K562 (cell line): Measurements from ENCODE around the gene TNFAIP8L1. TPM values are rescaled to one million over a fixed set of nuclear protein-coding genes. Genes with fewer than 3 reads are reported as not detected.

Source experiments
- ATAC-seq: fragments of 200-7000 bp; cut with Tn5 transposase; 3 replicates; pipeline ENCODE4 v1.9.1; 2020; ENCODE audit warnings: moderate library complexity
- BruUV-seq: library from RNA; stranded (reverse); fragments of 400-500 nt; replicated peaks from 2 replicates; lab custom pipeline; 2021; lab: Mats Ljungman, UMichigan
- CTCF ChIA-PET: fragments of 300-600 bp; formaldehyde crosslinking; extraction: SDS; loops from one replicate; lab custom pipeline; 2021; ENCODE audit warnings: low intra/inter-chr PET ratio; lab: Yijun Ruan, JAX
- POLR2A ChIA-PET: fragments of 300-600, 350-650 bp; sonication (Branson Sonifier 250); formaldehyde crosslinking; extraction: SDS; loops from one replicate; lab custom pipeline; 2021; ENCODE audit warnings: antibody characterized with exemption, inconsistent platforms; lab: Yijun Ruan, JAX
- DNase-seq, 4 experiments: peaks; one replicate each; pipeline versions ENCODE4 v3.0.0 to v3.0.0-alpha.2; 2011 to 2018; ENCODE audit warnings: low spot score in 3 of 4, mixed read lengths in 3 of 4; ENCODE audit errors: extremely low read depth in 1 of 4
- FAIRE-seq: peaks from 2 replicates; lab custom pipeline; 2011; peaks lifted over from hg19 to GRCh38; lab: Jason Lieb, UNC
- H2AFZ ChIP-seq: 2 replicates; pipeline ENCODE4 v1.6.0; 2011; ENCODE audit warnings: low read depth, low read length, control low read depth, inconsistent platforms
- H3K27ac ChIP-seq: fragments of 200-600 bp; 3 replicates; pipeline ENCODE4 v1.8.0; 2011; ENCODE audit warnings: low read depth, mild to moderate bottlenecking, control low read depth, inconsistent platforms, low read length, moderate library complexity, mixed read lengths; ENCODE audit errors: extremely low read depth
- H3K27me3 ChIP-seq, 2 experiments: fragments of 300-600 bp in 1 of 2; 2 replicates in 1 of 2; 3 replicates in 1 of 2; pipeline versions ENCODE4 v1.6.0 to v1.8.0; 2011; ENCODE audit warnings: inconsistent platforms in 2 of 2, low read length in 2 of 2, mild to moderate bottlenecking in 1 of 2, mixed read lengths in 1 of 2, moderate library complexity in 1 of 2; ENCODE audit not compliant: control insufficient read depth in 2 of 2, insufficient read depth in 2 of 2
- H3K36me3 ChIP-seq: fragments of 300-600 bp; 3 replicates; pipeline ENCODE4 v1.8.0; 2011; ENCODE audit warnings: mild to moderate bottlenecking, low read length, inconsistent platforms; ENCODE audit not compliant: control insufficient read depth, insufficient read depth
- H3K4me1 ChIP-seq, 2 experiments: fragments of 200-600 bp in 1 of 2; replicated peaks in 1 of 2; 2 replicates in 1 of 2; 3 replicates in 1 of 2; pipeline versions ENCODE4 v1.5.1 to v1.8.0; 2011; ENCODE audit warnings: inconsistent platforms in 2 of 2, low read length in 2 of 2, mild to moderate bottlenecking in 1 of 2, mixed read lengths in 1 of 2, moderate library complexity in 1 of 2; ENCODE audit not compliant: control insufficient read depth in 2 of 2, insufficient read depth in 2 of 2
- H3K4me2 ChIP-seq: 2 replicates; pipeline ENCODE4 v1.6.1; 2011; ENCODE audit warnings: low read length, control low read depth, inconsistent platforms, mixed read lengths; ENCODE audit not compliant: insufficient read depth
- H3K4me3 ChIP-seq: fragments of 200-600 bp; sonication (generic), shearing (Covaris generic); 2 replicates; pipeline ENCODE4 v1.5.1; 2016; ENCODE audit warnings: control low read depth, inconsistent platforms
- H3K79me2 ChIP-seq: fragments of 200-600 bp; 3 replicates; pipeline ENCODE4 v1.8.0; 2011; ENCODE audit warnings: low read length, inconsistent platforms; ENCODE audit not compliant: control insufficient read depth, insufficient read depth
- H3K9ac ChIP-seq, 2 experiments: 2 replicates each; pipeline versions ENCODE4 v1.6.0 to v1.6.1; 2011; ENCODE audit warnings: low read depth in 2 of 2, low read length in 2 of 2, control low read depth in 1 of 2, inconsistent platforms in 1 of 2, mild to moderate bottlenecking in 1 of 2, mixed read lengths in 1 of 2; ENCODE audit not compliant: insufficient read depth in 1 of 2
- H3K9me1 ChIP-seq: one replicate; pipeline ENCODE4 v1.6.0; 2011; ENCODE audit warnings: inconsistent platforms, mild to moderate bottlenecking, low read length, moderate library complexity; ENCODE audit not compliant: control insufficient read depth, insufficient read depth
- H3K9me3 ChIP-seq: replicated peaks from 2 replicates; pipeline ENCODE4 v1.5.1; 2011; ENCODE audit warnings: low read depth, low read length, inconsistent platforms; ENCODE audit not compliant: control insufficient read depth, insufficient read depth
- H4K20me1 ChIP-seq: replicated peaks from 2 replicates; pipeline ENCODE4 v1.6.1; 2011; ENCODE audit warnings: low read length, inconsistent platforms, mixed read lengths; ENCODE audit not compliant: control insufficient read depth, insufficient read depth
- AFF1 ChIP-seq, 2 experiments: fragments of 450-650 bp; IDR thresholded peaks; 2 replicates each; pipeline ENCODE4 v1.6.1; 2018; ENCODE audit warnings: mild to moderate bottlenecking in 2 of 2, low read depth in 1 of 2; ENCODE audit not compliant: partially characterized antibody in 2 of 2
- GATAD2B ChIP-seq: fragments of 450-650 bp; IDR thresholded peaks from 2 replicates; pipeline ENCODE4 v1.6.1; 2017; ENCODE audit warnings: mild to moderate bottlenecking, borderline replicate concordance
- OTX1 ChIP-seq: fragments of 450-650 bp; formaldehyde crosslinking; IDR thresholded peaks from 2 replicates; pipeline ENCODE4 v1.4.0; 2022; ENCODE audit warnings: mild to moderate bottlenecking
- RBM25 ChIP-seq: fragments of 200-400 bp; formaldehyde crosslinking; IDR thresholded peaks from 2 replicates; pipeline ENCODE4 v1.6.1; 2018; ENCODE audit warnings: low read length, low read depth, moderate library complexity; ENCODE audit not compliant: severe bottlenecking
- ZNF121 ChIP-seq: sonication (generic); formaldehyde crosslinking; conservative IDR thresholded peaks from 2 replicates; pipeline ENCODE4 v1.8.0; 2022; ENCODE audit warnings: missing genetic modification reagents
- WGBS: fragments of 100-300 bp; shearing (Covaris generic); methylation state at CpG from one replicate; pipeline ENCODE4 v1.1.6; 2016; ENCODE audit warnings: low coverage, mixed read lengths; ENCODE audit not compliant: insufficient coverage; ENCODE audit errors: missing lambda C conversion rate; 5-methylcytosine and 5-hydroxymethylcytosine counted together
- in situ Hi-C: fragments of 300-500 bp; cut with MboI; formaldehyde crosslinking; loops from 4 replicates; pipeline ENCODE4 v1.15.0; 2018; ENCODE audit warnings: inconsistent platforms, mixed read lengths
- intact Hi-C: fragments of 100-400 bp; cut with micrococcal nuclease; formaldehyde crosslinking; loops from 2 replicates; pipeline ENCODE4 v1.14.2; 2022
- polyA plus RNA-seq, 8 experiments: library from polyadenylated mRNA; depleted of rRNA in 4 of 8; stranded (reverse) in 5 of 8; unstranded in 3 of 8; fragments of >200 nt; fragmentation: Nextera tagmentation in 2 of 8; fragmentation: Illumina TruSeq in 1 of 8; extraction: Ambion mirVana in 2 of 8; extraction: Trizol in 1 of 8; gene quantifications; 2 replicates each; pipeline versions ENCODE4 v1.2.1 to v1.2.3, GENCODE V29; 2011 to 2014; ENCODE audit warnings: inconsistent platforms in 1 of 8, missing spikeins in 1 of 8
- total RNA-seq, 7 experiments: library from RNA; depleted of rRNA in 6 of 7; stranded (reverse); fragments of >200 nt in 6 of 7; fragmentation: Illumina TruSeq in 2 of 7; extraction: Trizol in 2 of 7; gene quantifications; 2 replicates each; pipeline versions ENCODE4 v1.2.1 to v1.2.3, GENCODE V29; 2011 to 2021; ENCODE audit warnings: low replicate concordance in 1 of 7

The TNFAIP8L1 gene
- total and polyA plus RNA-seq, 9 of the 15 experiments (the other 6 are each of a cell fraction or from before 2014, with no cell fraction given): 0.69 to 9.3 (median 4.9) TPM

GRCh38 chr19:4641132-4641531, 1.8 kb downstream of the TNFAIP8L1 start:
- Histone ChIP-seq H3K9ac (peak overlapping the region in 1 of 2 experiments; percentile 75; a peak in 1 of 4 replicates), H4K20me1 (no peaks in the 10 kb centered on the region), H2AFZ (no peak overlapping the region), H3K9me1 (no peaks in the 10 kb centered on the region), H3K36me3 (no peaks in the 10 kb centered on the region), H3K27me3 (no peaks in the 10 kb centered on the region), H3K4me3 (no peak overlapping the region), H3K4me1 (peaks cover 19 to 46% of the 10 kb centered on the region in 2 experiments), H3K4me2 (no peak overlapping the region), H3K79me2 (peaks cover 17% of the 10 kb centered on the region), H3K9me3 (no peaks in the 10 kb centered on the region), H3K27ac (no peak overlapping the region)
- ChIA-PET POLR2A (interaction anchor here (0.6 to 1.0 kb wide), 2 partner anchors 15 to 1113 kb away, joined by 3 to 5 read pairs; no protein-coding TSS in a partner anchor), CTCF (no interaction called here)
- peak; percentile 27 for TF ChIP-seq RBM25
- no peak for TF ChIP-seq AFF1 (IDR thresholded peaks at IDR 0.05; ENCODE audit: low read depth in 1 of 2, partially characterized antibody in 2 of 2)
- no peak for TF ChIP-seq OTX1 (CRISPR knock-in tag)
- no peak for TF ChIP-seq ZNF121 (CRISPR knock-in tag)
- no peak for TF ChIP-seq GATAD2B
- ATAC-seq (no peak), DNase-seq (no peak), FAIRE-seq (no peak)
- in situ Hi-C loops: no loop called here
- intact Hi-C loops: no loop called here
- BruUV-seq: no TSS peak
- WGBS: 76% methylated on average over 14 of the region's 14 CpGs
